SK-MEL-5 (cell line): Measurements from ENCODE around the gene CYB5A. TPM values are rescaled to one million over a fixed set of nuclear protein-coding genes. Genes with fewer than 3 reads are reported as not detected.

ENCODE experiments used
- DNase-seq: peaks from one replicate; pipeline ENCODE4 v3.0.0-alpha.2; 2016; ENCODE audit warnings: low read depth, low spot score
- in situ Hi-C: cut with HindIII; loops from 2 replicates; pipeline ENCODE4 v1.10.0; 2016; ENCODE audit warnings: low sequenced_read_pairs, high pct_unique_total_duplicates, low pct_unique_long_range_greater_than_20kb
- small RNA-seq, 2 experiments: library from RNA; depleted of rRNA; stranded (forward); fragments of <200 nt; gene quantifications; one replicate each; pipeline ENCODE3, GENCODE V24; 2014
- total RNA-seq: library from RNA; depleted of rRNA; stranded (reverse); fragments of >200 nt; shearing (Covaris generic); gene quantifications from 2 replicates; pipeline ENCODE4 v1.2.3, GENCODE V29; 2014; rRNA removed

Gene CYB5A
- total RNA-seq, 1 experiment from 2014 or later = 46.9 TPM

DNA sequence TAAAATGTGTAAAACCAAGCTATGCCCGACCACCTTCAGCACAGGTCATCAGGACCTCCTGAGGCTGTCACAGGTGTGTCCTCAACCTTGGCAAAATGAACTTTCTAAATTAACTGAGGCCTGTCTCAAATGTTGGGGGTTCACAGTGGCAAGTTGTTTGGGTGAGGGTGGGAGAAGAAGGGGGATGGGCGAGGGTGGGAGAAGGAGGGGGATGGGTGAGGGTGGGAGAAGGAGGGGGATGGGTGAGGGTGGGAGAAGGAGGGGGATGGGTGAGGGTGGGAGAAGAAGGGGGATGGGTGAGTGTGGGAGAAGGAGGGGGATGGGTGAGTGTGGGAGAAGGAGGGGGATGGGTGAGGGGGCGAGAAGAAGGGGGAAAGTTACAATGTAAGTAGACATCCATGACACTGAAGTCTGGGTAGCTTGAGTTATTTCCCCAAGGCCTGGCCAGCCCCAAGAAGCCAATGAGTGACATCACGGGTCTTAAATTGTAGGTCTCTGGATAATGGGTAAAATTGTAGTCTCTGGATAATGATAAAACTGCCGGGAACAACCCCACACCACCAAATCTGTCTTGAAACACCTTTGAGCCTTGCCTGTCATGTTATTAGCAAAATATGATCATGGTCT lies 87.1 kb downstream of the CYB5A start:
- in situ Hi-C loops = no loop called here
- no peak for DNase-seq

DNA sequence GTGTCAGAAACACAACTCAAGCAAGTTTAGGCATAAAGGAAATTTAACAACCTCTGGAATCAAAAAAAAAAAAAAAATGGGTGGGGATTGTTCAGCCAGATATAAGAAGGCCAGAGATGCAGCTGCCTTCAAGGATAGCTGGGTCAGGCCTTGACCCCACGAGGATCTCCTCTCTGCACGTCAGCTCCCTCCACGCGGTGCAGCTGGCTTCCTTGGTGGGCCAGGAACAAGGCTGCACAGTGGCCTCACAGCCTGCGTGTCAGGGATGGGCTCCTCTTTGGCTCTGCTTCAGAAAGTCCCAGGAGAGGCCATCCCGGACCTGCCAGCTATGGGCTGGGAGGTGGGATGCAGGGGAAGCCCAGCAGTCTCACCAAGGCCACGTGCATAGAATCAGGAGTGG lies 88.0 kb downstream of the CYB5A start:
- in situ Hi-C loops = no loop called here
- no peak for DNase-seq

Small RNA genes lying within 50 kb of the gene (small RNA-seq; reads per million reads assigned to genes)
- 0 reads per million in 2 experiments for gene RN7SL551P

Other genes starting within 250 kb of the CYB5A start
- 1.0 and 1.3 TPM in 2 replicates for gene FBXO15, start 144.1 kb downstream of the CYB5A start, total RNA-seq
- 53.0 and 53.2 TPM in 2 replicates for gene TIMM21, start 143.4 kb downstream of the CYB5A start, total RNA-seq
- not detected in 2 replicates for gene C18orf63, start 23.9 kb upstream of the CYB5A start, total RNA-seq
- 12.6 and 17.3 TPM in 2 replicates for gene DIPK1C, start 165.3 kb upstream of the CYB5A start, total RNA-seq
- gene CNDP2, start 204.4 kb upstream of the CYB5A start, total RNA-seq = 23.0 and 35.7 TPM in 2 replicates
- gene CNDP1, start 242.5 kb upstream of the CYB5A start, total RNA-seq = 0.08 and 0.51 TPM in 2 replicates